NOMO-1 treated with dmso at 0.1 percent for 144 hours (cell line): ENCODE data around the gene IL1RL2.

Experiments
- DNase-seq: peaks from one replicate; lab custom pipeline; 2025; ENCODE audit not compliant: unreplicated experiment; lab: John Stamatoyannopoulos, UW

The IL1RL2 gene

DNA sequence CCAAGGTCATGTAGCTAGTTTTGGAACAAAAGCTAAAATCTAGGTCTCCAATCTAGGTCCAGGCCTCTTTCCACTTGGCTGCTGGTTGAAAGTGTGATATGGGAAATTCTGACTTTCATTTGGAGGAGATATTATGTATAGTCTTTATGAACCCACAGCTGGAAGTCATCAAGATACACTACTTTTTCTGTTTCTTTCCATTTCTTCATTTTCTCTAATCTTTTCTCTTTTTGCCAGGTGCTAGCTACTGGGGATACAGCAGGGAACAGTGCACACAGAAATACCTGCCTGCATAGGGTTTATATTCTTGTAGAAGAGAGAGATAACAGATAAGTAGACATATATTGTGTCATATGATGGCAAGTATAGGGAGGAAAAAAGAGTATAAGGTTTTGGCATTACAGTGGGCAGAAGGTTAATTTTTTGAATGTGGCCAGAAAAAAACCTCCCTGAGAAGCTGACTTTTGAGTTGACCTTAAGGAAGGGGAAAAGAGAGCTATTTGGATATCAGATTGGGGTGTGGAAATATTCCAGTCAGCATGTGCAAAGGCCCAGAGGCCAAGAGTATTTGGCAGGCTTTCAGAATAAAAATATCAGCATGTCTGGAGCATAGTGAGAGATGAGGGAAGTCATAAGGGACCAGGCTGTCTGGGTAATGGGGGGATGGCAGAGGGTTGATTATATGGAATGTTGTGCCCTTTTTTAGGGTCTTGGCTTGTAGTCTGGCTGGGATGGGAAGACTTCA is 28.6 kb upstream of the IL1RL2 start:
- DNase-seq, result no peak

DNA sequence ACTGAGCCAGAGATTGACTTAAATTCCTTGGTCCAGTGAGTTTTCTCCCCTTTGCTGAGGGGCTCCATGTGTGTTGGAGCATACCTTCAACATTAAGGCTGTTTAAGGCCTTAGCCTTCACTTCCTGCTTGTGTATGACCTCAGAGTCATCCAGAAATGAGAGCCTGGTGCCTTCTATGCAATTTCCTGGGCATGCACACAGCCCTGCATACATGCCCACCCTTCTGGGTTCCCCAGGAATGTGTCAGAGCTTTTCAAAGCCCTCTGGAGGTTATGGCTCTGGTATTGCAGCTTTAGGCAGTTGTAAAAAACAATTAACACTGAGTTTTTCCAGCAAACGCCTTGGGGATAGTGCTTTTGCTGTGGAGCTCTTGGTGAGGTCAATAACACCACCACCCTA is 27.5 kb upstream of the IL1RL2 start:
- DNase-seq, result no peak

DNA sequence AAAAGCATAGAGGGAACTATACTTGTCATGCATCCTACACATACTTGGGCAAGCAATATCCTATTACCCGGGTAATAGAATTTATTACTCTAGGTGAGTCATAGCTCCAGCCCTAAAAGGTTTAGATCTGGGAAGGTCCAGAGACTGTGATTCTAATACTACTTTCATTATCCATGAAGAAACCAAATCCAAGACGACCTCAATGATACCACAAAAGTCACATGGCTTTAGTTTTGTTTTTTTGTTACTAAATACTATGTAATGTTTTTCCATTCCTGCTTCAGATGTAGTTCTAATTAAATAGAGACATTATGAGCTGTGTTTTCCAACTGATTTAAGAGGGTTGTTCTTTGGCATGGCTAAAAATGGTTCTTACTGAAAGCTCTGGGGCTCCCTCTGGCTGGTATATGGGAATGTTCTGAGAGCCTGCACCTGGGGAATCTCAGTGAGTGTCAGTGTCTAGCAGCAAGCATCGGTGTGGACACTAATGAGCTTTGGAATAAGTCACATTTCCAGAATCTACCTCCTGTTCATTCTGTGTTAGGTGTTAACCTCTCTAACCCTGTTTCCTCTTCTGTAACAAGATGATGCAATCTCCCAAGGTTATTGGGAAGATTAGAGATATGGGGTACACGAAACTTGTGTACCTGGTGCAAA is 20.5 kb upstream of the IL1RL2 start:
- no peak for DNase-seq

DNA sequence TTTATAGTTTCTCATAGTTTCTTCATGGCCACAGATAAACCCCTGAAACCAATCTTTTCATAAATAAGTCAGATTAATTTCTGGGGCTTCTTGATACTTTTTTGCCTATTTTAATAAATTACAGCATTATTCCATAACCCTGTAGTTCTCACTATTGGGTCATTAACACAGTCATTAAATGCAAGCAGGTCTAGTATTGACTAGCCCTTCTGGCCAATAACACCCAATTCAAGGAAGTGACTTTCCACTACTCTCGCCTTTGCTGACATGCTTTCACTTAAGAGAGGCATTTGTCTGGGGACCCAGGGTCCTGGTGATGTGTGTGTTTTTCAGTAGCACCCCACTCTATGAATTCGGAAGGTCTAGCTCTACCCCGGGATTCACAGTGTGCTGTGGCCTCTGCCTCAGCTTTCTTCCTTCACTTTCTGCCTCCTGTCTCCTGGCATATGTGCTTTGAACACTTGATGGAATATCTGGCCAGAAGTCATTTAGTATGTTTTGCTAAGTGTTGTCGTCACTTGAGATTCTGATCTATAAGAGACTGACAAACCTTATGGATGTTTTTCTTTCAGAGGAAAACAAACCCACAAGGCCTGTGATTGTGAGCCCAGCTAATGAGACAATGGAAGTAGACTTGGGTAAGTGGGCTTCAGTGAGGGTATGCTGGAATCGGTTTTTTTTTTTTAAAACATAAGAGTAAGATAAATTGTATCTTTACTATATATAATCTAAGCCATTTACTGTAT is 18.6 kb upstream of the IL1RL2 start:
- DNase-seq, result no peak

DNA sequence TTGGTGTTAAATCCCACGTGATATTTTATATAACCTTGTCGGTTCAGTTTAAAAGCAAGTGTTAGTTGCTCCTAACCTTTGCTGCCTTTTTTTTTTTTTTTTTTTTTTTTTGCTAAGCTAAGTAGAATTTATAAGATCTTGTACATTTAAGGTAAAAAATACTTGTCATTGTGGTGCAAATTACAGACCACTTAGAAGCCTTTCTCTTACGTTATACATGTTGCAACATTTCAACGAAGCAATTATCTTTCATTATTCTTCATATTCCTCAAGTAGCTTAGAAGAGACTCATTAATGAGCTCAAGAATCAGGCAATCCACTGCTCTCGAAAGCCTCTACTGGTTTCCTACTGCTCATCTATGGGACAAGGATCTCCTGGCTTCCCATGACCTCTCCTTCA is 14.9 kb upstream of the IL1RL2 start:
- peak; percentile 30 for DNase-seq

DNA sequence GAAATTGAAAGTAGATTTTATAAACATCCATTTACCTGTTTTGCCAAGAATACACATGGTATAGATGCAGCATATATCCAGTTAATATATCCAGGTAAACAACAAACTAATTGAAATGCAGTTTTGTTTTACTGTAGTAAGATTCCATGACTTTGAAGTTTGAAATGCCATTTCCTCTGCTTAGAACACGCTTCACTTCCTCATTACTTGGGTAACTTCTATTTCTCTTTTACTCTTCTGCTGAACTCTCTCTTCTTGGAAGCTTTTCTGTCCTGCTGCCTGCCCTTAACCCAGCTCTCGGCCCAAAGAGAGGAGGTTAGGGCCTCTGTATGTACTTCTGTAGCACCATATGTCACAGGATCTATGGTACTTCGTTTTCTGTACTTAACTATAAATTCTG is 14.1 kb upstream of the IL1RL2 start:
- DNase-seq, result no peak

DNA sequence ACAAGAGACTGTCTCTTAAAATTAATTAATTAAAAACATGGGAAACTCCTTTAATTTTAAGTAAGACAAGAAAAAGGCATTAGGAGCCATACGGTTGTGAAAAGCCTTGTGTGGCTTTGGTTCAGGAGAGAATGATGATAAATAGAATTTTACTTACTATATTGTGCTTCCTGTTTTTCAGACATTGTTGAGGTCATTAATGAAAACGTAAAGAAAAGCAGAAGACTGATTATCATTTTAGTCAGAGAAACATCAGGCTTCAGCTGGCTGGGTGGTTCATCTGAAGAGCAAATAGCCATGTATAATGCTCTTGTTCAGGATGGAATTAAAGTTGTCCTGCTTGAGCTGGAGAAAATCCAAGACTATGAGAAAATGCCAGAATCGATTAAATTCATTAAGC is 10.7 kb upstream of the IL1RL2 start:
- DNase-seq, result no peak

DNA sequence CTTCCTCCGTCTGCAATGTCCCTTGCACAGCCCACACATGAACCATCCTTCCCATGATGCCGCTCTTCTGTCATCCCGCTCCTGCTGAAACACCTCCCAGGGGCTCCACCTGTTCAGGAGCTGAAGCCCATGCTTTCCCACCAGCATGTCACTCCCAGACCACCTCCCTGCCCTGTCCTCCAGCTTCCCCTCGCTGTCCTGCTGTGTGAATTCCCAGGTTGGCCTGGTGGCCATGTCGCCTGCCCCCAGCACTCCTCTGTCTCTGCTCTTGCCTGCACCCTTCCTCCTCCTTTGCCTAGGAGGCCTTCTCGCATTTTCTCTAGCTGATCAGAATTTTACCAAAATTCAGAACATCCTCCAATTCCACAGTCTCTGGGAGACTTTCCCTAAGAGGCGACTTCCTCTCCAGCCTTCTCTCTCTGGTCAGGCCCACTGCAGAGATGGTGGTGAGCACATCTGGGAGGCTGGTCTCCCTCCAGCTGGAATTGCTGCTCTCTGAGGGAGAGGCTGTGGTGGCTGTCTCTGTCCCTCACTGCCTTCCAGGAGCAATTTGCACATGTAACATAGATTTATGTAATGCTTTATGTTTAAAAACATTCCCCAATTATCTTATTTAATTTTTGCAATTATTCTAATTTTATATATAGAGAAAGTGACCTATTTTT is 8.9 kb upstream of the IL1RL2 start:
- DNase-seq, result no peak

DNA sequence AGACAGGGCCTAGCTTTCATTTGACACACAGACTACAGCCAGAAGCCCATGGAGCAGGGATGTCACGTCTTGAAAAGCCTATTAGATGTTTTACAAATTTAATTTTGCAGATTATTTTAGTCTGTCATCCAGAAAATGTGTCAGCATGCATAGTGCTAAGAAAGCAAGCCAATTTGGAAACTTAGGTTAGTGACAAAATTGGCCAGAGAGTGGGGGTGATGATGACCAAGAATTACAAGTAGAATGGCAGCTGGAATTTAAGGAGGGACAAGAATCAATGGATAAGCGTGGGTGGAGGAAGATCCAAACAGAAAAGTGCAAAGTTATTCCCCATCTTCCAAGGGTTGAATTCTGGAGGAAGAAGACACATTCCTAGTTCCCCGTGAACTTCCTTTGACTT is 7.8 kb upstream of the IL1RL2 start:
- no peak for DNase-seq

DNA sequence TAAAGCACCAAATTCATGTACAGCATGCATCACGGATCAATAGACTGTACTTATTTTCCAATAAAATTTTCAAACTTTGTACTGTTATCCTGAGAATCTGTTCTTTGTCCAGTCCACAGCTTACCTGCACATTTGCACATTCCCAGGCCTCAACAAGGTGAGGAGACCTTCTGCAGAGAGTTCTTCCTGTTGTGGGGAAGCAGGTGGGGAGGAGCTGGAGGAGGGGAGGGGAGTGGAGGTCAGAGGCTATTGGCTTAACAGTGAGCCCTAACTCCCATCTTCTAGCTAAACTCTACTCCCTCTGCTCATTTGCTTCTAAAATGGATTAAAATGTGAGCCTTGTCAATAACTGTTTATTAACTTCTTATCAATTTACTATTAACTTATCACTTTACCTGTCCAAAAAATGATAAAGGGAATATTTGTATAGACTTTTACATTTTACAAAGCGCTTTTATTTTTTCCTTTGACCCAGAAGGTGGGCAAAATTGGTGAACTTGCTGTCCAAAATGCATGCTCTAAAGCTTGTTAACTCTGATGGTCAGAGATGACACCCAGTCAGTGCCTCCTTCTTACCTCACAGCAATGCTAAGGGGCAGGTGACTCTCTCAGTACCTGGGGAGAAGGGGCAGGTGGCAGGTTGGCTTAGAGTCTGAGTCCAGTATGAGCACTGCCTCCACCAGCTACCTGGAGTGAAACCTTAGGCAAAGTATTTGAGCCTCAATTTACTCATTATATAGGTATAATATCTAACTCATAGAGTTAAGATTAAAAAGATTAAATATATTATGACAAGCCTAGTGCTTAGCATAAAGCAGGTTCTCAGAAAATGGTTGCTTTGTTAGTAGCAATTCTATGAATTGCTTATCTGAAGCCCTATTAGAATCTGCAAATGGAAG is 6.8 kb upstream of the IL1RL2 start:
- no peak for DNase-seq

DNA sequence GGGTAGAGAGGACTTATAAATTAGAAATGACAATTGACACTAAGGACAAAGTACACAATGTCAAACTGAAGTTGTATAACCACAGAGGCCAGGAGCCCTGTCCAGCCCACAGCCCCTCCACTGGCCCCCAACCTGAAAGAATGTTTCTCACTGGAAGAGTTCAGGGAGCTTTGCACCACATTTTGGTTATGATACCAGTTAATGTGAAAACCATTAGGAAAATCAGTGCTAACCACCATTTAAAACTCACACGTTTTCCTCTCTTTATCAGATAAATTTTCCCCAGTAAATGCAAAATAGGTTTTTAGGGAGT is 6.2 kb upstream of the IL1RL2 start:
- no peak for DNase-seq

DNA sequence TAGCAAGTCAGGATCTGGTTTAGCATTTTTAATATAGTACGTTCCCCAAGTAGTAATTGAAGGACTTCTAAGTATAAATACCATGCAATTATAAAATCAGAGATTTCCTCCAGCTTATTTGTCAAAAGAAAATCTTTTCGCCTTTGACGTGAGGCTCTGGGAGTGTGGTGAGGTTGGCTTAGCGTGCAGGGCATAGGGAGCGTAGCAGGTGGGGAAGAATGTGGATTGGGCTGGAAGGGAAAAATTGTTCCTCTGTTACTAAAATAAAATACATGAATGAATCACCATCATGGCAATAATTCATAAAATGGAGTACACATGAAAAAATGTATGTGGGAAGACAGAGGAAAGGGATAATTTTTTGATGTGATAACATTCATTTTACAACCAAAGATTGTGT is 5.4 kb upstream of the IL1RL2 start:
- no peak for DNase-seq

DNA sequence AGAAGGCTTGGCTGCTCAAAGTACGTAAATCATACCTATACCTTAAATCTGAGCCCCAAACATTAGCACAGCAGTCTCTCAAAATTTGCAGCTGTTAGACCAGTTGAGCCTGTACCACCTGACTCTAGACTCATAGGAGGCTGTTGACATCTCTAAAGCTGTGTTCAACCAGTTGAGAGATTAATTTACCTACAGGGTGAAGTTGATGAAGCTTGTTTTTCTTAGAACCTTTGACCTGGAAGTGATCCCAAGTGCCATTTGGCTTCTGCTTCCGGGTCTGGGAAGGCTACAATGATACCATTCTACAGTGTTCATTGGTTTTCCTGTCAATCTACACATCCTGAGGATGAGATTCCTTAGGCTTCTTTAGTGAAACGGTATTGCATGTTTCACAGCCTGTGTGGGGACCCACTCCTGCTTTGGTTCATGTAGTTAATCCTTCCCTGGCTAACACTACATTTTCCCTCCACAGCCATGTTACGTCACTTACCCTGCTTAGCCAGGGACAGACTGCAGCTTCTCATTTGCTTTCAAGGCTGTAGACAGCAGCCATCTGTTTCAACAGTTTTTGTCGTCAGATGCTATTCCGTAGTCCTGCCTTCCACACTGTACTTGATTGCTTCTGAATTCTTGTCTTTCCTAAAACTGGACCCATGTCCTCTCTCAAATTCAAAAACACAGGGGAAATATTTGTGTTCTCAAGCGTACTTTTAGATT is 4.7 kb upstream of the IL1RL2 start:
- DNase-seq, result no peak

DNA sequence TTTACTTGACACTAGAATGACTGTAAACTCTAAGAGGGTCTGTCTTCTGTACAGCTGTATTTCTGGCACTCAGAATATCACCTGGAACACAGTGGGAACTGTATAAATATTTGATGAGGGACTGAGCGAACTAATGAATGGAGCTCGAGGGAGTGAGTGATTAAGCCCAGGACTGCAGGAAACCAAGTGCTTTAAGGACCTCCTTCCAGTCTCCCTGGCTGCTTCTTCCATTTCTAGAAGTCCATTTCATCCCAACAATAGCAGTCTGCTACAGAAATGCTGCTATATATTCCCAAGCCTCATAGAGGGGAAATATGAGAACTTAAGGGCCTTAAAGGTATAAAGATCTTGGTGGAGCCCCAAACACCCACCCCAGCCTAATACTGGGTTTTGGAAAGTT is 2.8 kb upstream of the IL1RL2 start:
- no peak for DNase-seq

DNA sequence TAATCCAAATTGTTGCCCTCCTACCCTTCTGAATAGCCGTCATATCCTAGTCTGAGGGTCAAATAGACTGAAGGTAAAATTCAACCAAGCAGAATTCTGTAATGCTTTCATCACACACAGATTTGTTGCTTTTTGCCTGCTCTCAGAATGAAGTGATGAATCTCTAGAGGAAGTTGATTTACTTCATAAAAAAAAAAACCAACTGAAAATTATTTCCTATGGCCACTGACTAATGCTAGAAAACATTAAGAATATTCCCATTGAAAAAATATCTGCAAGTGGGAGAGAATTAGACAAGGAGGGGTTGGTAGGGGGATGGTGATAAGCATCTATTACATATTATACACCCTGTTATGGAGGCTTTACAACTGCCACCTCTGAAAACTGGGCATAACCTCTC is 2.3 kb upstream of the IL1RL2 start:
- DNase-seq, result no peak

DNA sequence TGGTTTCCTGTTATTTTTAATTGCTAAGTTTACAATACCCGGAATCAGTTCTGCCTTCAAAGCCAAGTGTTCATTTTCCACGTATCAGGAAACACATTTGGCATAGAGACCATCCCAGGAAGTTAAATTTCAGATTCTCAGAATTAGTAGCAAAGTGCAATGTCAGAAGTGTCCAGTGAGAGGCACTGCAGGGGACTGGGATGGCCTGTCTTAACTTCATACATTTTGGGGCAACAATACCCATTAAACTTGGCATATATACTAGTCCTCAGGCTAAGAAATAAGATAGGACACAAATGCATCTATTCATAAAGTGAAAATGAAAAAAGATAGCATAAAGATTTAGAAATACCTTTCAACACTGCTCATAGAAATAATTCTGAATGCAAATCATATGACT is 1.5 kb upstream of the IL1RL2 start:
- DNase-seq, result no peak

DNA sequence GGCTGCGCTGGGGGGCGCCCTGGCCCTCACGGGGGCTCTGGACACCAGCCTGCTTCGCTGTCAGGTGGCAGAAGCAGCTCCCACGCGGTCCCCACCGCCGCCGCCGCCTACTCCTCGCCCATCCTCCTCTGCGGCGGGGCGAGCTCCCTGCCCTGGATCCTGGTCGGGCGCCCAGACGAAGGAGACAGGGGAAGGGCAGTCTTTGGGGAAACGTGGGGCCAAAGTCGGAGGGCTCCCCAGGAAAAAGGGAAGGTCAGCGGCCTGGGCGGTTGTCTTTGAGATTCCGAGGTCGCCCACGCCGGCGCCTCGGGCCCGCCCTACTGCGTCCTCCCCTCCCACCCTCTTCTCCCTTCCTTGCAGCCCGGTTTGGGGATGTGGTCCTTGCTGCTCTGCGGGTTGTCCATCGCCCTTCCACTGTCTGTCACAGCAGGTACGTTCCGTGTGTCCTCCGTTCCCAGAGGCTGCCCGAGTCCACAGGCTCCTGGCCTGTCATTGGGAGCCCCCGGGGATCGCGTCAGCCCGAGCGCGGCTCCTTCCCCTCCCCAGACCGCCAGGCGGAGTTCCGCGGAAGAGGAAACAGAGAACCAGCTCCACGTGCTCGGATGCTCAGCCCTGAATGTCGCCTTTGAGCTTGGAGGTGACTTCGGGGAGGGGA is 800 bp downstream of the IL1RL2 start:
- no peak for DNase-seq

DNA sequence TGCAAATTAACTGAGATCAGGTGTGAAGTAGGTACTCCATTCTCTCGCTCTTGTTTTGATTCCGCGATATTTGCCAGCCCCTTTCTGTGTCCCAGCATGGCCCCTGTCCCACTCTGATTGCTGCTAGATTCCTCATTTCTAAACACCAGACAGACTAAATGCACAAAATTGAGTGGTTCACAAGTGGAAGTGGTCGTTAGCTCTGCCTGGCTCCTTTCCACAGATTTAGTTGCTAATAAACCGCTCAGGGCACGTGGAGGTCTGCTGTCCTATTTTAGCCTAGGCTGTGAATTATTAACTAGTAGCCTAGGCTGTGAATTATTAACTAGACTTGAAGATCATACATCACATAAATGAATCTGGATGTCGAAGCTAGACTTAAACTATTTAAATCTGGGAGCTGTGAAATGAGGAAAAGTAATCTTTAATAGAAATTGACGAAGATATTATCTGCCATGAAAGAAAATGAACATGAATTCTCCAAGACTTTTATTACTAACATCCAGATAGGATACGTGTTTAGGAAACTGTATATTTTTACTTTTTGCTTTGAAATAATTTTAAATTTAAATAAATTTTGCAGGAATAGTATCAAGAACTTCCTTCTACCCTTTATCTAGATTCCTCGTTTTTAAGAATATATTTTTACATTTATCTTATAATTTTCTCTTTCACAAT is 3.7 kb downstream of the IL1RL2 start:
- DNase-seq, result no peak

DNA sequence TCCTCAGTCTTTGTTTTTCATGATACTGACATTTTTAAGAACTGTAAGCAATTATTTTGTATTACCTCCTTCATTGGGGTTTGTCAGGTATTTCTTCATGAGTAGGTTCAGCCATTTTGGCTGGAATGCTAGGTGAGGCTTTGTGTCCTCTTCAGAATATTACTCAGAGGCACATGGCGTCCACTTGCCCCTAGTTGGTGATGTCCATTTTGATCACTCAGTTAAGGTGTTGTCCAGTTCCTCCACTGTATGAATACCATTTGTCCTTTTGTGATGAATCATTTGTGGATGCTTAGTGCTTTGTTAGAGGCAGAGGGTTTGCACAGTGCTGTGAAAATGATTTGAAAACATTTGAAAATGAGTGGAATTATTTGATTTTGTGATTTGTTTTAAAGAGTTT is 4.7 kb downstream of the IL1RL2 start:
- no peak for DNase-seq
